Liver (tissue), 9 donors: ENCODE results near the gene OASL. TPM values are rescaled to one million over a fixed set of nuclear protein-coding genes. Genes with fewer than 3 reads are reported as not detected.

ENCODE experiments used
- DNase-seq: peaks from one replicate; pipeline ENCODE4 v3.0.0-alpha.2; 2017; ENCODE audit warnings: low spot score
- H3K27ac ChIP-seq, 2 donors: one replicate each; pipeline ENCODE4 v1.7.0; 2013; ENCODE audit warnings: inconsistent platforms in 2 of 2, low read length in 2 of 2, control low read depth in 1 of 2, low read depth in 1 of 2, mild to moderate bottlenecking in 1 of 2
- H3K27me3 ChIP-seq, 4 donors: one replicate each; pipeline versions ENCODE4 v1.6.1 to v1.7.0; 2013; ENCODE audit warnings: low read length in 3 of 4, inconsistent platforms in 1 of 4, mild to moderate bottlenecking in 1 of 4, moderate library complexity in 1 of 4; ENCODE audit not compliant: control insufficient read depth in 4 of 4, insufficient read depth in 4 of 4
- H3K36me3 ChIP-seq, 4 donors: one replicate each; pipeline versions ENCODE4 v1.6.1 to v1.7.0; 2013; ENCODE audit warnings: low read length in 3 of 4, mild to moderate bottlenecking in 3 of 4, low read depth in 1 of 4, moderate library complexity in 1 of 4; ENCODE audit not compliant: control insufficient read depth in 4 of 4, insufficient read depth in 3 of 4
- H3K4me1 ChIP-seq, 4 donors: one replicate each; pipeline versions ENCODE4 v1.6.1 to v1.7.0; 2013; ENCODE audit warnings: low read length in 3 of 4, mild to moderate bottlenecking in 3 of 4, moderate library complexity in 1 of 4; ENCODE audit not compliant: control insufficient read depth in 4 of 4, insufficient read depth in 4 of 4
- H3K4me3 ChIP-seq, 3 donors: one replicate each; pipeline versions ENCODE4 v1.6.1 to v1.7.0; 2013; ENCODE audit warnings: low read length in 3 of 3, control low read depth in 1 of 3, low read depth in 1 of 3, mild to moderate bottlenecking in 1 of 3
- H3K9ac ChIP-seq, 2 donors: one replicate each; pipeline ENCODE4 v1.7.0; 2013; ENCODE audit warnings: low read length in 2 of 2, mild to moderate bottlenecking in 2 of 2, moderate library complexity in 2 of 2, control low read depth in 1 of 2, low read depth in 1 of 2
- H3K9me3 ChIP-seq, 4 donors: one replicate each; pipeline versions ENCODE4 v1.6.1 to v1.7.0; 2013; ENCODE audit warnings: low read length in 3 of 4; ENCODE audit not compliant: control insufficient read depth in 4 of 4
- ATF3 ChIP-seq: IDR thresholded peaks from 2 replicates; pipeline ENCODE4 v1.6.1; 2016; ENCODE audit warnings: antibody characterized with exemption
- CTCF ChIP-seq: fragments of 150-350 bp; IDR thresholded peaks from 2 replicates; pipeline ENCODE4 v1.5.1; 2017; ENCODE audit warnings: improper control_type of control experiment, low read depth, low read length; ENCODE audit not compliant: missing input control
- EGR1 ChIP-seq, 2 donors: IDR thresholded peaks; 2 replicates each; pipeline ENCODE4 v1.6.1; 2016 to 2018; ENCODE audit warnings: antibody characterized with exemption in 2 of 2, low read depth in 2 of 2
- FOXA1 ChIP-seq: IDR thresholded peaks from 2 replicates; pipeline ENCODE4 v1.6.1; 2016; ENCODE audit warnings: antibody characterized with exemption
- FOXA2 ChIP-seq: IDR thresholded peaks from 2 replicates; pipeline ENCODE4 v1.6.1; 2016; ENCODE audit warnings: antibody characterized with exemption
- GABPA ChIP-seq, 2 donors: IDR thresholded peaks in 1 of 2; conservative IDR thresholded peaks in 1 of 2; 2 replicates each; pipeline ENCODE4 v1.6.1; 2016; ENCODE audit warnings: antibody characterized with exemption in 2 of 2, mild to moderate bottlenecking in 1 of 2, moderate library complexity in 1 of 2
- HNF4A ChIP-seq, 2 donors: conservative IDR thresholded peaks; 2 replicates each; pipeline ENCODE4 v1.6.1; 2016; ENCODE audit warnings: antibody characterized with exemption in 2 of 2, mild to moderate bottlenecking in 2 of 2
- HNF4G ChIP-seq: IDR thresholded peaks from 2 replicates; pipeline ENCODE4 v1.6.1; 2016; ENCODE audit warnings: antibody characterized with exemption
- JUND ChIP-seq, 2 donors: IDR thresholded peaks; 2 replicates each; pipeline ENCODE4 v1.6.1; 2016; ENCODE audit warnings: antibody characterized with exemption in 2 of 2
- MAX ChIP-seq: IDR thresholded peaks from 2 replicates; pipeline ENCODE4 v1.6.1; 2016; ENCODE audit warnings: antibody characterized with exemption
- NR2F2 ChIP-seq: IDR thresholded peaks from 2 replicates; pipeline ENCODE4 v1.6.1; 2016; ENCODE audit warnings: antibody characterized with exemption
- RAD21 ChIP-seq, 2 donors: IDR thresholded peaks; 2 replicates each; pipeline ENCODE4 v1.6.1; 2016; ENCODE audit warnings: antibody characterized with exemption in 2 of 2, mild to moderate bottlenecking in 2 of 2
- REST ChIP-seq: IDR thresholded peaks from 2 replicates; pipeline ENCODE4 v1.6.1; 2016; ENCODE audit warnings: antibody characterized with exemption, mild to moderate bottlenecking
- RXRA ChIP-seq, 2 donors: IDR thresholded peaks; 2 replicates each; pipeline ENCODE4 v1.6.1; 2017 to 2018; ENCODE audit warnings: antibody characterized with exemption in 2 of 2, mild to moderate bottlenecking in 1 of 2
- SP1 ChIP-seq: IDR thresholded peaks from 2 replicates; pipeline ENCODE4 v1.6.1; 2018; ENCODE audit warnings: antibody characterized with exemption, mild to moderate bottlenecking
- TAF1 ChIP-seq: conservative IDR thresholded peaks from 2 replicates; pipeline ENCODE4 v1.6.1; 2016; ENCODE audit warnings: antibody characterized with exemption, mild to moderate bottlenecking
- YY1 ChIP-seq: IDR thresholded peaks from 2 replicates; pipeline ENCODE4 v1.6.1; 2016; ENCODE audit warnings: antibody characterized with exemption, mild to moderate bottlenecking
- ZBTB33 ChIP-seq: IDR thresholded peaks from 2 replicates; pipeline ENCODE4 v1.6.1; 2016; ENCODE audit warnings: antibody characterized with exemption
- WGBS: extraction: QIAGEN DNeasy Blood & Tissue Kit; methylation state at CpG from one replicate; pipeline ENCODE4 v1.1.7; 2013; 5-methylcytosine and 5-hydroxymethylcytosine counted together
- polyA plus RNA-seq, 2 donors: library from polyadenylated mRNA; stranded (reverse) in 1 of 2; unstranded in 1 of 2; fragments of 200-250 nt in 1 of 2; fragments of >200 nt in 1 of 2; fragmentation: Nextera tagmentation in 1 of 2; extraction: Ambion mirVana in 1 of 2; gene quantifications; one replicate each; pipeline versions ENCODE4 v1.2.1 to v1.2.3, GENCODE V29; 2013 to 2015
- total RNA-seq, 2 donors: library from RNA; depleted of rRNA; stranded (reverse); fragments of >200 nt; gene quantifications; one replicate each; pipeline ENCODE4 v1.2.3, GENCODE V29; 2014
- donor health status: healthy.
- donor health status: healthy.
- donor health status: healthy.
- donor health status: healthy.
- donor health status: healthy.

Gene OASL
- total and polyA plus RNA-seq, 4 donors: 0.89 to 4.5 (median 3.1) TPM

- H3K27me3 ChIP-seq: no peaks in the 10 kb centered on the region
- TF ChIP-seq ZBTB33 (no peak), REST (no peak), RAD21 (IDR thresholded peaks at IDR 0.05) (no peak), MAX (no peak), TAF1 (no peak), GABPA (IDR thresholded peaks at IDR 0.05 in 1 of 2, conservative IDR thresholded peaks at IDR 0.05 in 1 of 2) (no peak), CTCF (no peak), HNF4G (no peak), NR2F2 (no peak), RXRA (IDR thresholded peaks at IDR 0.05) (no peak), FOXA2 (no peak), HNF4A (conservative IDR thresholded peaks at IDR 0.05) (no peak), FOXA1 (no peak), ATF3 (no peak), EGR1 (IDR thresholded peaks at IDR 0.05; ENCODE audit: low read depth in 2 of 2) (no peak), YY1 (no peak), JUND (IDR thresholded peaks at IDR 0.05) (no peak), SP1 (no peak)
- H3K9me3 ChIP-seq: no peaks in the 10 kb centered on the region
- peaks cover 0 to 23% (median 16%) of the 10 kb centered on the region in 4 donors for H3K4me1 ChIP-seq
- DNase-seq: no peak
- H3K36me3 ChIP-seq: peaks cover 0 to 24% (median 6%) of the 10 kb centered on the region in 4 donors
- WGBS: 82% methylated on average over 6 of the region's 6 CpGs
- no peak overlapping the region for H3K27ac ChIP-seq
- H3K4me3 ChIP-seq: no peak overlapping the region
- no peak overlapping the region for H3K9ac ChIP-seq
Observed at GRCh38 chr12:121011820-121012219, 27.2 kb downstream of the OASL start.
